Thyroid gland (tissue), 4 donors: Measurements from ENCODE around the gene RIPK4. TPM values are rescaled to one million over a fixed set of nuclear protein-coding genes. Genes with fewer than 3 reads are reported as not detected.

Source experiments
- DNase-seq, 2 donors: peaks; one replicate each; pipeline ENCODE4 v3.0.0-alpha.2; 2019
- H3K27ac ChIP-seq, 3 donors: fragments of 200-600 bp; sonication (generic); 1 replicate in 2 of 3; 2 replicates in 1 of 3; pipeline ENCODE4 v1.5.1; 2016 to 2019; ENCODE audit warnings: mild to moderate bottlenecking in 1 of 3, moderate library complexity in 1 of 3
- H3K27me3 ChIP-seq: fragments of 200-600 bp; sonication (generic); one replicate; pipeline ENCODE4 v1.5.1; 2019
- H3K36me3 ChIP-seq, 2 donors: fragments of 200-600 bp; sonication (generic); one replicate each; pipeline ENCODE4 v1.5.1; 2016 to 2019
- H3K4me1 ChIP-seq, 2 donors: fragments of 200-600 bp; sonication (generic); one replicate each; pipeline ENCODE4 v1.5.1; 2017 to 2019
- H3K4me3 ChIP-seq, 3 donors: fragments of 200-600 bp; sonication (generic); replicated peaks in 1 of 3; 1 replicate in 2 of 3; 2 replicates in 1 of 3; pipeline ENCODE4 v1.5.1; 2016; ENCODE audit warnings: mild to moderate bottlenecking in 1 of 3
- H3K9me3 ChIP-seq: fragments of 200-600 bp; sonication (generic); one replicate; pipeline ENCODE4 v1.5.1; 2017
- CTCF ChIP-seq, 6 experiments: fragments of 200-600 bp in 3 of 6; fragments of 450-650 bp in 3 of 6; sonication (generic) in 3 of 6; IDR thresholded peaks; one replicate each; pipeline ENCODE4 v1.5.1; 2016 to 2019; ENCODE audit warnings: antibody characterized with exemption in 6 of 6, mild to moderate bottlenecking in 2 of 6, inconsistent platforms in 1 of 6, moderate library complexity in 1 of 6
- POLR2A ChIP-seq, 2 donors: fragments of 450-650 bp; IDR thresholded peaks; one replicate each; pipeline ENCODE4 v1.6.1; 2017; ENCODE audit warnings: antibody characterized with exemption in 2 of 2, mild to moderate bottlenecking in 2 of 2, moderate library complexity in 1 of 2
- WGBS, 2 donors: methylation state at CpG; one replicate each; pipeline ENCODE4 v1.1.5; 2017; 5-methylcytosine and 5-hydroxymethylcytosine counted together
- intact Hi-C: fragments of 100-400 bp; cut with DNase I; formaldehyde crosslinking; loops from one replicate; pipeline ENCODE4 v1.15.1; 2023
- total RNA-seq, 4 donors: library from RNA; depleted of rRNA; stranded (reverse); fragments of >200 nt; gene quantifications; one replicate each; pipeline ENCODE4 v1.2.3, GENCODE V29; 2016

The RIPK4 gene
- total RNA-seq, 4 donors from 2014 or later, result 15.3 to 24.7 (median 22.6) TPM

- 89 to 94% methylated on average over 4 of the region's 4 CpGs for WGBS, 2 donors
- no peak for DNase-seq
- Histone ChIP-seq H3K4me3 (no peak overlapping the region), H3K36me3 (no peaks in the 10 kb centered on the region), H3K27ac (peak overlapping the region; percentile 96 to 98 (median 98)), H3K4me1 (peaks cover 31 to 34% of the 10 kb centered on the region in 2 donors), H3K27me3 (no peaks in the 10 kb centered on the region), H3K9me3 (no peaks in the 10 kb centered on the region)
- TF ChIP-seq POLR2A (IDR thresholded peaks at IDR 0.05), result no peak
- no peak for TF ChIP-seq CTCF (IDR thresholded peaks at IDR 0.05)
- intact Hi-C loops, result no loop called here
These were observed 9.9 kb upstream of the RIPK4 start for GRCh38 chr21:41776778-41777177.

- Histone ChIP-seq H3K4me3 (no peak overlapping the region), H3K4me1 (peaks cover 31 to 34% of the 10 kb centered on the region in 2 donors), H3K27ac (peak overlapping the region; percentile 80 to 94 (median 86)), H3K36me3 (no peaks in the 10 kb centered on the region), H3K27me3 (no peaks in the 10 kb centered on the region), H3K9me3 (no peaks in the 10 kb centered on the region)
- TF ChIP-seq CTCF (IDR thresholded peaks at IDR 0.05) (no peak), POLR2A (IDR thresholded peaks at IDR 0.05) (no peak)
- no peak for DNase-seq
- WGBS, 2 donors, result 36 to 49% methylated on average over 3 of the region's 3 CpGs
- intact Hi-C loops, result no loop called here
These were observed 8.3 kb upstream of the RIPK4 start for GRCh38 chr21:41775149-41775472.

- H3K36me3 ChIP-seq, result no peaks in the 10 kb centered on the region
- intact Hi-C loops, result no loop called here
- no peaks in the 10 kb centered on the region for H3K27me3 ChIP-seq
- H3K9me3 ChIP-seq, result no peaks in the 10 kb centered on the region
- H3K27ac ChIP-seq, result peak overlapping the region; percentile 80 to 94 (median 86)
- DNase-seq, result peak; percentile 85 to 88
- H3K4me1 ChIP-seq, result peaks cover 31 to 34% of the 10 kb centered on the region in 2 donors
- WGBS, 2 donors, result 24 to 31% methylated on average over 10 of the region's 10 CpGs
- TF ChIP-seq POLR2A (IDR thresholded peaks at IDR 0.05) (peak in 1 of 2 donors; percentile 38), CTCF (IDR thresholded peaks at IDR 0.05) (no peak)
- H3K4me3 ChIP-seq, result no peak overlapping the region
These were observed 7.8 kb upstream of the RIPK4 start for GRCh38 chr21:41774467-41775148.

GRCh38 chr21:41772351-41773080, 5.7 kb upstream of the RIPK4 start:
- DNase-seq, result no peak
- intact Hi-C loops, result no loop called here

More at GRCh38 chr21:41772351-41773080, 5.7 kb upstream of the RIPK4 start:
- Histone ChIP-seq H3K27ac (no peak overlapping the region), H3K27me3 (no peaks in the 10 kb centered on the region), H3K4me3 (no peak overlapping the region), H3K4me1 (peaks cover 30 to 31% of the 10 kb centered on the region in 2 donors), H3K36me3 (no peaks in the 10 kb centered on the region), H3K9me3 (no peaks in the 10 kb centered on the region)
- 63 to 72% methylated on average over 15 to 16 of the region's 16 CpGs for WGBS, 2 donors
- no peak for TF ChIP-seq CTCF (IDR thresholded peaks at IDR 0.05)
- TF ChIP-seq POLR2A (IDR thresholded peaks at IDR 0.05), result no peak
